NT2/D1 (cell line): ENCODE results near the gene SLC16A10.

Experiments used
- DNase-seq: peaks from one replicate; pipeline ENCODE4 v3.0.0-alpha.2; 2011; ENCODE audit warnings: low read depth, low spot score
- H3K27me3 ChIP-seq: 2 replicates; pipeline ENCODE4 v1.6.0; 2011; ENCODE audit warnings: mild to moderate bottlenecking; ENCODE audit not compliant: insufficient read length, insufficient read depth
- H3K36me3 ChIP-seq: 2 replicates; pipeline ENCODE4 v1.6.1; 2011; ENCODE audit warnings: mild to moderate bottlenecking, low read length, mixed read lengths; ENCODE audit not compliant: insufficient read depth, insufficient read length
- H3K4me1 ChIP-seq: 2 replicates; pipeline ENCODE4 v1.5.1; 2011; ENCODE audit not compliant: insufficient read depth, insufficient read length
- H3K4me3 ChIP-seq: 2 replicates; pipeline ENCODE4 v1.5.1; 2011; ENCODE audit warnings: low read depth; ENCODE audit not compliant: insufficient read length
- H3K9ac ChIP-seq: 2 replicates; pipeline ENCODE4 v1.6.0; 2011; ENCODE audit warnings: low read depth; ENCODE audit not compliant: insufficient read length
- H3K9me3 ChIP-seq: 2 replicates; pipeline ENCODE4 v1.5.1; 2011; ENCODE audit warnings: mild to moderate bottlenecking, low read length; ENCODE audit not compliant: insufficient read depth
- SUZ12 ChIP-seq: IDR thresholded peaks from 2 replicates; pipeline ENCODE4 v1.6.1; 2011; ENCODE audit not compliant: insufficient read length, insufficient read depth; ENCODE audit errors: extremely low read depth
- YY1 ChIP-seq: IDR thresholded peaks from 2 replicates; pipeline ENCODE4 v1.6.1; 2011; ENCODE audit not compliant: insufficient read length, insufficient read depth
- ZNF274 ChIP-seq: IDR thresholded peaks from 2 replicates; pipeline ENCODE4 v1.6.1; 2011; ENCODE audit warnings: mild to moderate bottlenecking, low read depth, low read length

The SLC16A10 gene

DNA sequence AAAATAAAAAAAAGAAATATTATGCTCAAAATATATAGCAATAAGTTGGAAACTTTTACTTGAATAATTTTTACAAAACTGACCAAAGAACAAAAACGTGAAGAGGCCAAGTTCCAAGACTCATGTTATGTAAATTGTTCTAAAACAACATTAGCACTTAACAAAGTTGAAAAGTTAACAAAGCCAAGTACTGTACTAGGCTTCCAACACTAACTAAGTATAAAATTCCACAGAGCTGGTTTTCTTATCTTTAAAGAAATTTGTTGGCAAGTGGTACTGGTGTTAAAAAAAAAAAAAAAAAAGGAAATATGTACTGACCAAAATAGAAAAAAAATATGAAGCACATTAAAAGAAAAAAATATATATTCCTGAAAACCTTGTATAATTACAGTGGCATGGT is 127.8 kb downstream of the SLC16A10 start:
- Histone ChIP-seq H3K36me3 (no peaks in the 10 kb centered on the region), H3K4me3 (no peak overlapping the region), H3K27me3 (no peaks in the 10 kb centered on the region), H3K4me1 (no peaks in the 10 kb centered on the region), H3K9ac (no peak overlapping the region), H3K9me3 (no peaks in the 10 kb centered on the region)
- TF ChIP-seq YY1 (no peak), ZNF274 (no peak), SUZ12 (no peak)
- no peak for DNase-seq

DNA sequence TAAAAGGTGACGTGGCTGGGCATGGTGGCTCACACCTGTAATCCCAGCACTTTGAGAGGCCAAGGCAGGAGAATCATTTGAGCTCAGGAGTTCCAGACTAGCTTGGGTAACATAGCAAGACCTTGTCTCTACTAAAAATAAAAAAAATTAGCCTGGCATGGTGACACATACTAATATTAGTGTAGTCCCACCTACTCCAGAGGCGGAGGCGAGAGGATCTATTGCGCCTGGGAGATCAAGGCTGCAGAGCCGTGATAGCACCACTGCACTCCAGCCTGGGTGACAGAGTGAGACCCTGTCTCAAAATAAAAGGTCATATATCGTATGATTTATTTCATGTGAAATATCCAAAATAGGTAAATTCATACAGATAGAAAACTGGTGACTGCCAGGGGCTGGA is 132.5 kb downstream of the SLC16A10 start:
- no peaks in the 10 kb centered on the region for H3K36me3 ChIP-seq
- DNase-seq: no peak
- no peak overlapping the region for H3K4me3 ChIP-seq
- no peaks in the 10 kb centered on the region for H3K9me3 ChIP-seq
- no peak overlapping the region for H3K9ac ChIP-seq
- no peaks in the 10 kb centered on the region for H3K27me3 ChIP-seq
- H3K4me1 ChIP-seq: no peaks in the 10 kb centered on the region
- TF ChIP-seq ZNF274 (no peak), YY1 (no peak), SUZ12 (no peak)

- TF ChIP-seq YY1 (no peak), ZNF274 (no peak), SUZ12 (no peak)
- H3K4me3 ChIP-seq: no peak overlapping the region
- H3K4me1 ChIP-seq: no peaks in the 10 kb centered on the region
- no peaks in the 10 kb centered on the region for H3K27me3 ChIP-seq
- no peaks in the 10 kb centered on the region for H3K36me3 ChIP-seq
- DNase-seq: no peak
- no peaks in the 10 kb centered on the region for H3K9me3 ChIP-seq
- H3K9ac ChIP-seq: no peak overlapping the region
Observed at GRCh38 chr6:111220383-111221031, 133.2 kb downstream of the SLC16A10 start.

DNA sequence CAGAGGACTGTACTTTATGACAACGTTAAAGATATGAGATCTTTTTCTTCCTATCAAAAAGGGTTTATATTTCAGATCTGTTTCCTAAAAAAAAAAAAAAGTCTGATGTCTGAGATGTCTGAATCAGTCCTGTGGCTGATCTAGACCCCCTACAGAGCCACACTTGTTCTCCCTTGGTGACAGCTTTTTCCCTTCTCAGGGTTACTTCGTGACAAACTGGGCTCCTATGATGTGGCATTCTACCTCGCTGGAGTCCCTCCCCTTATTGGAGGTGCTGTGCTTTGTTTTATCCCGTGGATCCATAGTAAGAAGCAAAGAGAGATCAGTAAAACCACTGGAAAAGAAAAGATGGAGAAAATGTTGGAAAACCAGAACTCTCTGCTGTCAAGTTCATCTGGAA is 134.5 kb downstream of the SLC16A10 start:
- no peak for TF ChIP-seq ZNF274
- TF ChIP-seq SUZ12: no peak
- no peak for TF ChIP-seq YY1
- DNase-seq: no peak
- Histone ChIP-seq H3K4me1 (no peaks in the 10 kb centered on the region), H3K27me3 (no peaks in the 10 kb centered on the region), H3K9me3 (no peaks in the 10 kb centered on the region), H3K9ac (no peak overlapping the region), H3K4me3 (no peak overlapping the region), H3K36me3 (no peaks in the 10 kb centered on the region)

GRCh38 chr6:111222341-111222740 is 135.0 kb downstream of the SLC16A10 start:
- H3K4me3 ChIP-seq: no peak overlapping the region
- H3K9ac ChIP-seq: no peak overlapping the region
- no peak for DNase-seq
- H3K36me3 ChIP-seq: no peaks in the 10 kb centered on the region
- H3K4me1 ChIP-seq: no peaks in the 10 kb centered on the region
- no peaks in the 10 kb centered on the region for H3K27me3 ChIP-seq
- H3K9me3 ChIP-seq: no peaks in the 10 kb centered on the region
- TF ChIP-seq YY1 (no peak), ZNF274 (no peak), SUZ12 (no peak)

DNA sequence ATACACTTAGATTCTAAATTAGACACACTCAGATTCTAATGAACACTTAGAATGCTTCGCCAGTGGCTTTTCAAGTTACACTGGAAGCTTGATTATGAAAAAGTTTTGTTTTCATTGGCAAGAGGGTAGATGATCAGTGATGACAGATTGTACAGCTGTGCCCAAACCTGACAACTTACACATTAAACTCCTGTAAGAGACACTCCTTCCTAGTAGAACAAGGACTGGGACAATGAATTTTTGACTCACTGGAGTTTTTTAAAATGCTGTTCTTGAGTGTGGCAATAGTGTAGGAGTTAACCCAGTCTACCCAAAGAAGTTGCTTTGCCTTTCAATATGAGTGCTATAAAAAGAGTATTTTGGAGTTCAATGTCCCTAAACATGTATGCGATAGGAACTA is 140.8 kb downstream of the SLC16A10 start:
- Histone ChIP-seq H3K36me3 (no peaks in the 10 kb centered on the region), H3K9me3 (no peaks in the 10 kb centered on the region), H3K9ac (no peak overlapping the region), H3K4me3 (no peak overlapping the region), H3K4me1 (no peaks in the 10 kb centered on the region), H3K27me3 (no peaks in the 10 kb centered on the region)
- TF ChIP-seq SUZ12: no peak
- no peak for TF ChIP-seq YY1
- TF ChIP-seq ZNF274: no peak
- DNase-seq: no peak

GRCh38 chr6:111230351-111231089 is 143.2 kb downstream of the SLC16A10 start:
- Histone ChIP-seq H3K36me3 (no peaks in the 10 kb centered on the region), H3K4me3 (no peak overlapping the region), H3K4me1 (no peaks in the 10 kb centered on the region), H3K9me3 (no peaks in the 10 kb centered on the region), H3K9ac (no peak overlapping the region), H3K27me3 (no peaks in the 10 kb centered on the region)
- no peak for DNase-seq
- TF ChIP-seq YY1 (no peak), SUZ12 (no peak), ZNF274 (no peak)
